HG03039 (cell line): Measurements from ENCODE around the gene FGF8.

Experiments used
- ATAC-seq: cut with Tn5 transposase; IDR thresholded peaks from one replicate; pipeline ENCODE4 v1.9.1; 2021; ENCODE audit warnings: mild to moderate bottlenecking, moderate library complexity; ENCODE audit not compliant: unreplicated experiment

The FGF8 gene

GRCh38 chr10:101782811-101783735, 7.2 kb upstream of the FGF8 start, which contains the start of gene NPM3:
Gene NPM3 (minus strand): TSS chr10:101783446. CDS start chr10:101783390, 56 bp downstream.
- no peak for ATAC-seq

GRCh38 chr10:101781984-101782810, 6.3 kb upstream of the FGF8 start:
- no peak for ATAC-seq

DNA sequence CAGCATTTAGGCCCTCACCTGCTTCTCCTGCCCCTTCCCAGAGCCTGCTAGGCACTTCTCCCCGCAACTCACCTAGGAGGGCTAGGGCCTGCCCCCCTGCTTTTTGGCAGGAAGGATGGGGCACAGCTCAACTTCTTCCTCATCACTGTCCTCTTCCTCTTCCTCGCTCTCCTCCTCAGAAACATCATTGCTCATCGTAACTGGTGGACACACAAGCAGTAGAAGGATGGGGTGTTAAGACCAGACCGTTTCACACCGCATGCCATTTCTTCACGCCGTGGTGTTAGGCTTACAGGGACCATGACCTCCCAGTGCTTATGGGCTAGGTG, 5.7 kb upstream of the FGF8 start:
- no peak for ATAC-seq

DNA sequence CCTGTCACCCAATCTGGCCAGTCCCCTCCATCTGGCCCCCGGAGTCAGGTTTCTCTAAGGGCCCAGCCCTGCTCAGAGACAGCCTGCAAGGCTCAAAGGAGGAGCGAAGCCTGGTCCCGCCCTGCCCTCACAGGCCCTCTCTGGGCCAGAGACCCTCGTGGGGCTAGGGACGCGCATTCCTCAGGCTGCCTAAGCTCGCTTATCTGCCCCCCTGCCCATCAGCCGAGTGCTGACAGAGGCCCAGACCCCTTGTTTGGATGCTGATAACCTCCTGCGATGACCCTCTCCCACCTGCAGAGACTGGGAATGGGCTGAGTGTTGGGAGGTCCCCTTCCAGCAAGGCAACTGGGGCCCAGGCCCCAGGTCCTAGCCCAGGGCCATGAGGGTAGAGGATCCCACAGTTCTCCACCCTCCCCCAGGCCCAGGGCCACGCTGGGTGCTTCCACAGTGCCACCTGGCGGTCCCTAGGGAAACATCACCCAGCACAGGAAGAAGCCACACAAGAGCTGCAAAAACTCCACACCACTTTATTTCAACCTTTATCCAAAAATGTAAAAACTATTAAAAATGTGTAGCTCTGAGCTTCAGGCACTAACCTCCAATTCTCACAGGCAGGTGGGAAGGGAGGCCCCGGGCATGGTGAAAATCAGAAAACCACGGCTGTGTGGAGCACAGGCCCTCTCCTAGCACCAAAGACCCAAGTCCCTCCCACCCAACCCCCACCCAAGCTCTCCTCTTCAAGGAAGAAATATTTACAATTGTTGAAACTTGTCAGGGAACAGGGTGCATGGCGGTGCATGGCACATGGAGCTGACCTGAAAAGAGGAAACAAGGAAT, 5.1 kb upstream of the FGF8 start:
- ATAC-seq = no peak

DNA sequence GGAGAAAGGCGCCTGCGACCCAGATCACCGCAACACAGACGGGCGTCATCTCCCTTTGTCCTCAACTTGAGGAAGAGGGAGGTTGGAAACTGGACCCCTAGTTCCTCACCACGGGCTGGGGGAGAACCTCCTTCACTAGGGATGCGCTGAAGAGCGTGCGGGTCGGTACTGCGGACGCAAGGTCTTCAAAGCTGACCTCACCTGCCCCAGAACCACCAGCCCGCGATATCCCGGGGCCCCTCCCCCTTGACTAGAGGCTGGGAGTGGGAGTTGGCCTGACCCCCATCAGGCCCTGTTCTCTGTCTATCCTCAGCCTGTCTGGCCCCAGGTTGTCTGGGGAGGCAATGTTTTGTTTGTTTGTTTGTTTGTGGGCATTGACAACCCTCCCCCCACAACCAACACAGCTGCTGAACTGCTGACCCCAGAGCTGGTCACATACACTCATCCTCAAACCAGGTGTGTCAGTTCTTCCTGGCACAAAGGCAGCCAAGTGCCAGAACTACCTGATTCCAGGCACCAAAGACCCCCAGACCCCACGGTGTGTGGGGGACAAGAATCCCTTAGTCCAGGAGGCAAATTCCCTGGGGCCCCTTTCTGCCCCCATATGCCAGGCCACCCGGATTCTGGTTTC, 4.4 kb upstream of the FGF8 start:
- no peak for ATAC-seq

- ATAC-seq = no peak
These were observed 3.8 kb upstream of the FGF8 start for GRCh38 chr10:101779544-101780186.

DNA sequence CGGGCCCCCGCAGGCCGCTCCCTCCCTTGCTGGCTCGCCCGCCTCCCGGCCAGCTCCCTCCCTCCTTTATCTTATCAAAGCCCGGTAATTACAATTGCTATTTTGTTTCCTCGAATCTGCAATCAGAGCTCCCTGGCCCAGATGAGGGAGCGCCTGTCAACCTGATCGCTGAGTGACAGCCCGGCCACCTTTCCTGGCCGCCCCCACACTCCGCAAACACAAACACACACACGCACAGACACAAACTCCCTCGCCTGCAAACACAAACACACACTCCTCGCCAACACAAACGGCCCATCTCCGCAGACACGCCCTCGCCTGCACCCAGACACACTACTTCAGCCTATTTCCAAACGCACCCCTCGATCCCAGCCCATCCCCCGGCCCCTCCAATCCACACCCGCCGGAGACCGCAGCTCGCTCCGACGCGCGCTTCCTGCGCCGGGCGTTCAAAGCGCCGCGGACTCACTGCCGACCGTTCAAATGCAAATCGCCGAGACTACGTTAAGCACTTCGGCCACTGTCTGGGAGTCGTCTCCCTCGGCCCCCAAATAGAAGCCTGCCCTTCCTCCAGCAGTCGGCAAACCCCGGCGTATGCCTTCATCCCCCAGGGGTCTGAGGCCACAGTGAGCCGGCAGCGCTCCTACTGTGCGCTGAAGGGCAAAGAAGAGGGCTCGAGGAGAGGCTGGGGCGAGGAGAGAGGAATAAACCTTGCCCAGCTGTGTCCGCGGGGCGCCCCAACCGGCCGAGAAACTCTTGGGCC, 3.0 kb upstream of the FGF8 start:
- no peak for ATAC-seq

- ATAC-seq = no peak
These were observed 2.4 kb upstream of the FGF8 start for GRCh38 chr10:101778151-101778780.

DNA sequence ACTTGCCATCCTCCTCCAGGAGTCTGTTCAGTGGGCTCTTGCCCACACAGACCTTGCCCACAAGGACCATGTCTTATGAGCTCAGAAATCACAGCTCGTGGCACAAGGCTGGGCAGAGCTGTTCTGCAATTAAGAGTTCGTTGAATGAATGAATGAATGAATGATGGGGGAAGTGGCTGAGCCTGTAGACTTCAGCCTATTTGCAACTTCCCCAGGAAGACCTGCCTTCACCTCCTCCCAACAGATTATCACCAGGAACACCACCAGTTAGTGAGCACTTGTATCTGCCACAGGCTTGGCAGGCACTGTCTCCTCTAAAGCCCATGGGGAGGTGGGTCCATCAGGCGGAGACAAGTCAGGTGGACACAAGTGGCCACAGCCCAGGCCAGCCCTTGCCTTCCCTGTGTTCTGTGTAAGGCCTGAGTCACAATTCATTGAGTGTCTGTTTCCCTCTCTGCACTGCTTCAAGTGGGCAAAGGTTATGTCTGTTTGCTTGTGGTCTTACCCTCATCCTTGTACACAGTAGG, 1.8 kb upstream of the FGF8 start:
- ATAC-seq = no peak

- no peak for ATAC-seq
These were observed 375 bp upstream of the FGF8 start for GRCh38 chr10:101776161-101776817.

- ATAC-seq = no peak
These were observed 1.2 kb downstream of the FGF8 start for GRCh38 chr10:101774589-101775272.

DNA sequence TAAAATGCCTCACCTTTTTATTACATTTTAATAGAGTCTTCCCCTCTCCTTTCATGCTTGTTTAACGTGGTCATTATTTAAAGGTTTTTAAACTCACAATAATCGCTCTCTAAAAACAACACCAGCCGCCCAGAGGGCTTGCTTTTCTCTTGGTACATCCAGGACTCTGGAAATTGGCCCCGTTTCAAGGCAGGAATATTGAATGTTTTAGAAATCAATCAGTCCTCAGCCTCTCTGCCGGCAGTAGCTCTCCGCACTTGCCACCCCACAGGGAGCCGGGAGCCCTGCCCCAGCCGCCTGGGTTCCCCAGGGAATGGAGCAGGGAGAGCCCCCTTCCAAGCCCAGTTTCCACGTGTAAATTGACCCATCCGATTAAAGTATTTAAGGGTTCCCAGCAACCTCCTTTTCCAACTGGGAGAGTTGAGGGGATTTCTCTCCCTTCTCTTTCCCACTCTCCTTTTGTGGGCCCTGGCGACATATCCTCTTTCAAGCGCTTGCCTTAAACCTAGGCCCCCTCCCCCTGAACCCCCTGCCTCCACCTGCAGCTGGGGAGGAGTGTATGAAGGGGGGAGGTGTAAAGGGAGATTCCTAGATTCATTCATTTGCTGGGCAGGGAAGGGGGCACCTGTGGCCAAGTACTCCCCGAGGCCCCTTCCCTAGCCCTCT, 1.9 kb downstream of the FGF8 start:
- ATAC-seq = no peak

DNA sequence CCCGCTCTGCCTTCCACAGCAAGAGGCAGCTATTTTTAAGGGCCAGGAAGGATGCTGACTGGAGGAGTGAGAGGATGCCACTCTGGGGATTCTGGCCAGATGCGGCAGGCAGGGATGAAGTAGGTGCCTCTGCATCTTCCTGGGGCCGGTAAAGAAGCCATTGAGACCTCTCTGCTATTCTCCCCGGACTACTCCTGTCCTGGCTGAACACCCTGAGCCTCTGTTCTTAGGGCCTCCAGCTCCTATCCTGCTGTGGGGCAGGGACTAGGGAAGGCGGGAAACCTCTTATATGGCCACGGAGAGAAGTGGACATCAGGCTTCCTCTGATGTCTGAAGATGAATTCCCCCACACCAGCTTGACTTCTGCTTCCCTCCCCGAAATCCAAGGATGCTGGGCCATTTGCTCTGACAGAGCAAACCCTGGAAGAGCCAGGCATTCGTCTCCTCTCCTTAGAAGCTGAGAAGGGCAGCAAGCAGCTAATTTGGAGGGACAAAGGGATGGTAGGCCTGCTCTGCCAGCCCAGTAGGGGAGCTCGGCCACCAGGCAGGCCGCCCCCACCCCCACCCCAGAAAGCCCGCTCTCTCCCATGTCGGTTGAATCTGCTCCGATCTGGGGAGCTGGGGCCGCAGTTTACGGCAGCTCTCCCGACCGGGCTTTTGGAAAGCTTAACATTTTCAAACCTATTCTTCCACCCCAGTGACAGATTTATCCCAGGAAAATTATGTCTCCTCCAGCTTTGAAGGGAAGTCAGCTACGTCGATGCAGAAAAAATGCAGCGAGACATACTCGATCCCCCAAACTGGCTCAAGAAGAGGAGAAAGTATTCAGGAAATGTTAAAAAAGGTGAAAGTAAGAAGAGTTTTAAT, 2.8 kb downstream of the FGF8 start:
- ATAC-seq = no peak

GRCh38 chr10:101772017-101772894, 3.7 kb downstream of the FGF8 start:
- no peak for ATAC-seq

GRCh38 chr10:101771380-101771779, 4.5 kb downstream of the FGF8 start:
- no peak for ATAC-seq
